NCI-H2171 (cell line): ENCODE data around the gene EFHD2.
"Not testable (repeated sequence)": the region's sequence is repeated elsewhere in the genome, so short reads cannot be mapped to it uniquely, and the experiment has no call there.

Experiments
- DNase-seq: peaks from one replicate; lab custom pipeline; 2025; lab: John Stamatoyannopoulos, UW

The EFHD2 gene

GRCh38 chr1:15388201-15388880, 21.3 kb upstream of the EFHD2 start:
- DNase-seq = no peak

- not testable (repeated sequence) for DNase-seq
Observed at GRCh38 chr1:15389828-15390227, 19.9 kb upstream of the EFHD2 start.

GRCh38 chr1:15390667-15391066, 19.0 kb upstream of the EFHD2 start:
- no peak for DNase-seq

- DNase-seq = no peak
Observed at GRCh38 chr1:15391366-15391765, 18.3 kb upstream of the EFHD2 start.

GRCh38 chr1:15393475-15394257, 16.0 kb upstream of the EFHD2 start:
- no peak for DNase-seq

GRCh38 chr1:15394258-15394690, 15.4 kb upstream of the EFHD2 start:
- no peak for DNase-seq

GRCh38 chr1:15397236-15397635, 12.5 kb upstream of the EFHD2 start:
- DNase-seq = no peak

GRCh38 chr1:15399710-15400109, 10.0 kb upstream of the EFHD2 start:
- DNase-seq = no peak

GRCh38 chr1:15400627-15401026, 9.1 kb upstream of the EFHD2 start:
- DNase-seq = peak; percentile 27

GRCh38 chr1:15401391-15402055, 8.2 kb upstream of the EFHD2 start:
- no peak for DNase-seq

GRCh38 chr1:15402809-15403450, 6.8 kb upstream of the EFHD2 start:
- no peak for DNase-seq

GRCh38 chr1:15403962-15404580, 5.6 kb upstream of the EFHD2 start:
- no peak for DNase-seq

GRCh38 chr1:15405106-15405850, 4.4 kb upstream of the EFHD2 start:
- DNase-seq = no peak

GRCh38 chr1:15406614-15407559, 2.8 kb upstream of the EFHD2 start:
- no peak for DNase-seq

GRCh38 chr1:15407580-15407979, 2.1 kb upstream of the EFHD2 start:
- DNase-seq = no peak

- DNase-seq = no peak
Observed at GRCh38 chr1:15408890-15409387, 749 bp upstream of the EFHD2 start.

GRCh38 chr1:15410223-15410883, 665 bp downstream of the EFHD2 start:
- DNase-seq = no peak

GRCh38 chr1:15410884-15411245, 1.2 kb downstream of the EFHD2 start:
- no peak for DNase-seq

GRCh38 chr1:15411593-15412137, 2.0 kb downstream of the EFHD2 start:
- no peak for DNase-seq
